B cell (primary cell): Measurements from ENCODE around the gene CHST11.

Experiments
- CTCF ChIP-seq: fragments of 200-600 bp; IDR thresholded peaks from one replicate; pipeline ENCODE4 v1.8.0; 2022; ENCODE audit warnings: antibody characterized with exemption, mild to moderate bottlenecking
- EZH2 ChIP-seq: IDR thresholded peaks from 2 replicates; pipeline ENCODE4 v1.6.1; 2012; ENCODE audit warnings: borderline replicate concordance, low read depth, mild to moderate bottlenecking, moderate library complexity, low read length; ENCODE audit not compliant: insufficient read depth, poor library complexity, severe bottlenecking

GRCh38 chr12:104477510-104478390 lies 21.0 kb downstream of the CHST11 start:
- TF ChIP-seq CTCF, result no peak
- TF ChIP-seq EZH2, result no peak
